Measurements from ENCODE around the gene SEC24D.
A peak's percentile ranks its signal among the peaks of the same experiment; 100 is the strongest.

GRCh38 chr4:118684873-118685811 is 150.8 kb downstream of the SEC24D start, which contains the start of gene METTL14:
- TF ChIP-seq POLR2A (IDR thresholded peaks at IDR 0.05), result peak in 1 of 2 donors; percentile 68
- peak in 4 of 12 donors; percentile 6 to 31 (median 19) for TF ChIP-seq CTCF (IDR thresholded peaks at IDR 0.05)

Data from heart left ventricle (tissue), 13 donors.